K562 (cell line): ENCODE data around the gene ARID5B. TPM values are rescaled to one million over a fixed set of nuclear protein-coding genes. Genes with fewer than 3 reads are reported as not detected.
A peak's percentile ranks its signal among the peaks of the same experiment; 100 is the strongest.

Source experiments
- CBX3 ChIP-seq, 2 experiments: IDR thresholded peaks; 1 replicate in 1 of 2; 2 replicates in 1 of 2; pipeline ENCODE4 v1.6.1; 2012; ENCODE audit warnings: inconsistent platforms in 2 of 2, low read length in 2 of 2, borderline replicate concordance in 1 of 2, control low read depth in 1 of 2
- CREM ChIP-seq: IDR thresholded peaks from 2 replicates; pipeline ENCODE4 v1.6.1; 2014; ENCODE audit warnings: antibody characterized with exemption, low read depth
- FOXA3 ChIP-seq, 2 experiments: fragments of 450-650 bp in 1 of 2; sonication (generic) in 1 of 2; formaldehyde crosslinking; IDR thresholded peaks in 1 of 2; conservative IDR thresholded peaks in 1 of 2; 2 replicates each; pipeline versions ENCODE4 v1.4.0 to v1.8.0; 2020 to 2022; ENCODE audit warnings: mild to moderate bottlenecking in 2 of 2, missing genetic modification reagents in 1 of 2
- HMG20A ChIP-seq: fragments of 450-650 bp; formaldehyde crosslinking; conservative IDR thresholded peaks from 2 replicates; pipeline ENCODE4 v1.4.0; 2020; ENCODE audit warnings: mild to moderate bottlenecking, mixed read lengths
- IRF2 ChIP-seq: sonication (generic); formaldehyde crosslinking; IDR thresholded peaks from 2 replicates; pipeline ENCODE4 v1.8.1; 2022; ENCODE audit warnings: mild to moderate bottlenecking, missing genetic modification reagents
- MEF2A ChIP-seq: IDR thresholded peaks from 2 replicates; pipeline ENCODE4 v1.6.1; 2011; ENCODE audit warnings: low read depth, mild to moderate bottlenecking, low read length, moderate library complexity; ENCODE audit not compliant: control insufficient read depth
- MEIS2 ChIP-seq: fragments of 450-650 bp; IDR thresholded peaks from 2 replicates; pipeline ENCODE4 v1.6.1; 2014; ENCODE audit warnings: mild to moderate bottlenecking; ENCODE audit not compliant: partially characterized antibody
- MYC ChIP-seq, 2 experiments: fragments of 250-450 bp in 1 of 2; sonication (Bioruptor Pico) in 1 of 2; IDR thresholded peaks; 2 replicates each; pipeline versions ENCODE4 v1.5.1 to v1.6.1; 2012 to 2021; ENCODE audit warnings: low read depth in 2 of 2, borderline replicate concordance in 1 of 2, improper control_type of control experiment in 1 of 2, low read length in 1 of 2, mild to moderate bottlenecking in 1 of 2, moderate library complexity in 1 of 2
- NFIC ChIP-seq: fragments of 450-650 bp; IDR thresholded peaks from 2 replicates; pipeline ENCODE4 v1.6.1; 2017; ENCODE audit warnings: mild to moderate bottlenecking, inconsistent platforms
- POLR3G ChIP-seq: IDR thresholded peaks from 2 replicates; pipeline ENCODE4 v1.6.1; 2011; ENCODE audit not compliant: insufficient read length, insufficient replicate concordance; ENCODE audit errors: extremely low read depth
- THAP12 ChIP-seq: fragments of 250-450 bp; sonication (Bioruptor Pico); IDR thresholded peaks from 2 replicates; pipeline ENCODE4 v1.9.0; 2021; ENCODE audit warnings: mild to moderate bottlenecking, inconsistent platforms
- ZFX ChIP-seq: sonication (generic); formaldehyde crosslinking; IDR thresholded peaks from 2 replicates; pipeline ENCODE4 v1.8.0; 2022; ENCODE audit warnings: mild to moderate bottlenecking, missing genetic modification reagents, moderate library complexity
- ZNF707 ChIP-seq: fragments of 250-450 bp; sonication (Bioruptor Pico); conservative IDR thresholded peaks from 2 replicates; pipeline ENCODE4 v1.8.0; 2022; ENCODE audit warnings: inconsistent platforms, mild to moderate bottlenecking, moderate library complexity
- ZNF740 ChIP-seq, 3 experiments: fragments of 200-800 bp in 1 of 3; sonication (Bioruptor generic) in 1 of 3; sonication (generic) in 1 of 3; formaldehyde crosslinking in 1 of 3; IDR thresholded peaks; 2 replicates each; pipeline versions ENCODE4 v1.6.1 to v1.8.0; 2016 to 2022; ENCODE audit warnings: mild to moderate bottlenecking in 2 of 3, missing compliant biosample characterization in 2 of 3, missing genetic modification characterization in 2 of 3, missing genetic modification reagents in 1 of 3
- polyA plus RNA-seq, 8 experiments: library from polyadenylated mRNA; depleted of rRNA in 4 of 8; stranded (reverse) in 5 of 8; unstranded in 3 of 8; fragments of >200 nt; fragmentation: Nextera tagmentation in 2 of 8; fragmentation: Illumina TruSeq in 1 of 8; extraction: Ambion mirVana in 2 of 8; extraction: Trizol in 1 of 8; gene quantifications; 2 replicates each; pipeline versions ENCODE4 v1.2.1 to v1.2.3, GENCODE V29; 2011 to 2014; ENCODE audit warnings: inconsistent platforms in 1 of 8, missing spikeins in 1 of 8
- total RNA-seq, 7 experiments: library from RNA; depleted of rRNA in 6 of 7; stranded (reverse); fragments of >200 nt in 6 of 7; fragmentation: Illumina TruSeq in 2 of 7; extraction: Trizol in 2 of 7; gene quantifications; 2 replicates each; pipeline versions ENCODE4 v1.2.1 to v1.2.3, GENCODE V29; 2011 to 2021; ENCODE audit warnings: low replicate concordance in 1 of 7

Gene ARID5B
- total and polyA plus RNA-seq, 9 of the 15 experiments (the other 6 are each of a cell fraction or from before 2014, with no cell fraction given), result 0.48 to 1.6 (median 0.80) TPM

GRCh38 chr10:62015994-62016393, 114.5 kb downstream of the ARID5B start (continued):
- peak; percentile 97 for TF ChIP-seq NFIC
- TF ChIP-seq MEIS2, result peak; percentile 33
- peak in 1 of 2 experiments; percentile 35; a peak in 1 of 3 replicates for TF ChIP-seq CBX3 (IDR thresholded peaks at IDR 0.05; ENCODE audit: borderline replicate concordance in 1 of 2, low read length in 2 of 2)
- no peak for TF ChIP-seq IRF2 (CRISPR knock-in tag)
- no peak for TF ChIP-seq ZNF740 (CRISPR knock-in tag; IDR thresholded peaks at IDR 0.05)
- no peak for TF ChIP-seq ZNF740 (tag; IDR thresholded peaks at IDR 0.05)
- TF ChIP-seq THAP12 (CRISPR knock-in tag), result no peak
- TF ChIP-seq HMG20A, result no peak
- TF ChIP-seq MYC (IDR thresholded peaks at IDR 0.05; ENCODE audit: low read depth, low read length), result 0 out of 2 replicates have a peak, but pooled peaks have one; percentile 12
- no peak for TF ChIP-seq MYC (CRISPR knock-in tag; IDR thresholded peaks at IDR 0.05; ENCODE audit: borderline replicate concordance, low read depth)
- TF ChIP-seq ZFX (CRISPR knock-in tag), result no peak
- TF ChIP-seq MEF2A, result 0 out of 2 replicates have a peak, but pooled peaks have one; percentile 32
- peak; percentile 47; the same call in 1 of the 2 replicates for TF ChIP-seq CREM
- no peak for TF ChIP-seq ZNF707 (CRISPR knock-in tag)
- no peak for TF ChIP-seq POLR3G
- 0 out of 4 replicates have a peak, but pooled peaks of 1 of the 2 experiments have one; percentile 31 for TF ChIP-seq FOXA3 (CRISPR knock-in tag; conservative IDR thresholded peaks at IDR 0.05 in 1 of 2, IDR thresholded peaks at IDR 0.05 in 1 of 2)
